ENCODE measurements around the gene DPEP1.

GRCh38 chr16:89655062-89655643 lies 41.7 kb downstream of the DPEP1 start:
- no peak for TF ChIP-seq CTCF (conservative IDR thresholded peaks at IDR 0.05; ENCODE audit: low read depth, low read length)
- no peak for TF ChIP-seq EZH2 (IDR thresholded peaks at IDR 0.05; ENCODE audit: borderline replicate concordance, low read depth, low read length, poor library complexity, severe bottlenecking)
